Gastroesophageal sphincter (tissue), 3 donors: ENCODE results near the gene NFE2.
A peak's percentile ranks its signal among the peaks of the same experiment; 100 is the strongest.

ENCODE experiments used
- EP300 ChIP-seq: sonication (generic); formaldehyde crosslinking; IDR thresholded peaks from one replicate; pipeline ENCODE4 v1.6.1; 2017; ENCODE audit warnings: antibody characterized with exemption, mild to moderate bottlenecking
- POLR2A ChIP-seq, 2 donors: fragments of 450-650 bp; IDR thresholded peaks; one replicate each; pipeline ENCODE4 v1.6.1; 2017; ENCODE audit warnings: antibody characterized with exemption in 2 of 2, mild to moderate bottlenecking in 2 of 2, moderate library complexity in 1 of 2
- POLR2AphosphoS5 ChIP-seq: sonication (generic); formaldehyde crosslinking; IDR thresholded peaks from one replicate; pipeline ENCODE4 v1.6.1; 2017; ENCODE audit warnings: antibody characterized with exemption
- TF ChIP-seq, protein P1 (sequence below), 4 experiments: fragments of 200-600 bp in 2 of 4; fragments of 450-650 bp in 2 of 4; sonication (generic) in 1 of 4; IDR thresholded peaks; one replicate each; pipeline ENCODE4 v1.5.1; 2017 to 2019; ENCODE audit warnings: antibody characterized with exemption in 4 of 4, mild to moderate bottlenecking in 2 of 4, moderate library complexity in 2 of 4

DNA sequence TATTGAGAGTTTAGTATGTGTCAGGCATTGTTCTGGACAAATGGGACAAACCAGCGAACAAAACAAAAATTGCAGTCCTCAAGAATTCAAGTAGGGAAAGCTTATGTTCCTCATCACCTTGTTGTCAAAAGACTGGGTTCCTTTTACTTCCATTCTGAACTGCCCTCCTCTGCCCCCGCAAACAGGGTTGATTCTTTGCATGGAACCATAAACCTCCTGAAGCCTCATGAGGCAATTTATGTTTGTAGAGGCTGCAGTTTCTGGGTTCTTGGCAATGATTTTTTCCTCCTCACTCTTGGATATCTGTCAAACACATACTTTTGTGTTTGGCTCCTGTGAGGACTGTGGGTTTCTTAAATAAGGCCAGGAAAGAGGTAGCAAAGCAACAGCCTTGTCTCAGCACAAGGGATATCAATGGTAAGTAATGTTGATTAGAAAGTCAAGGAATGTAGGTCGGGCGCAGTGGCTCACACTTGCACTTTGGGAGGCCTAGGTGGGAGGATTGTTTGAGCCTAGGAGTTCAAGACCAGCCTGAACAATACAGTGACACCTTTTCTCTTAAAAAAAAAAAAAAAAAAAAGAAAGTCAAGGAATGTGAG, 38.0 kb upstream of the NFE2 start:
- TF ChIP-seq, protein P1, sequence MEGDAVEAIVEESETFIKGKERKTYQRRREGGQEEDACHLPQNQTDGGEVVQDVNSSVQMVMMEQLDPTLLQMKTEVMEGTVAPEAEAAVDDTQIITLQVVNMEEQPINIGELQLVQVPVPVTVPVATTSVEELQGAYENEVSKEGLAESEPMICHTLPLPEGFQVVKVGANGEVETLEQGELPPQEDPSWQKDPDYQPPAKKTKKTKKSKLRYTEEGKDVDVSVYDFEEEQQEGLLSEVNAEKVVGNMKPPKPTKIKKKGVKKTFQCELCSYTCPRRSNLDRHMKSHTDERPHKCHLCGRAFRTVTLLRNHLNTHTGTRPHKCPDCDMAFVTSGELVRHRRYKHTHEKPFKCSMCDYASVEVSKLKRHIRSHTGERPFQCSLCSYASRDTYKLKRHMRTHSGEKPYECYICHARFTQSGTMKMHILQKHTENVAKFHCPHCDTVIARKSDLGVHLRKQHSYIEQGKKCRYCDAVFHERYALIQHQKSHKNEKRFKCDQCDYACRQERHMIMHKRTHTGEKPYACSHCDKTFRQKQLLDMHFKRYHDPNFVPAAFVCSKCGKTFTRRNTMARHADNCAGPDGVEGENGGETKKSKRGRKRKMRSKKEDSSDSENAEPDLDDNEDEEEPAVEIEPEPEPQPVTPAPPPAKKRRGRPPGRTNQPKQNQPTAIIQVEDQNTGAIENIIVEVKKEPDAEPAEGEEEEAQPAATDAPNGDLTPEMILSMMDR (IDR thresholded peaks at IDR 0.05) = no peak
- TF ChIP-seq POLR2AphosphoS5 (peak; percentile 20), POLR2A (IDR thresholded peaks at IDR 0.05) (no peak), EP300 (no peak)
